ENCODE results near the gene ZNF69. TPM values are rescaled to one million over a fixed set of nuclear protein-coding genes. Genes with fewer than 3 reads are reported as not detected.
"Not testable (repeated sequence)": the region's sequence is repeated elsewhere in the genome, so short reads cannot be mapped to it uniquely, and the experiment has no call there.

ZNF69 gene
- total RNA-seq, 1 experiment from 2014 or later = 6.4 TPM

- TF ChIP-seq CTCF (IDR thresholded peaks at IDR 0.05; ENCODE audit: insufficient read depth in 1 of 2, low read depth in 1 of 2, low read length in 1 of 2, severe bottlenecking in 1 of 2, unreplicated experiment in 1 of 2) = no peak
- CTCF ChIA-PET = no interaction called here
- Histone ChIP-seq H3K27me3 (replicated peaks; ENCODE audit: control insufficient read depth, insufficient read depth, low read length) (no peaks in the 10 kb centered on the region), H3K9me3 (0 out of 2 replicates have a peak, but pooled peaks cover 2% of the 10 kb centered on the region), H3K36me3 (ENCODE audit: control insufficient read depth, insufficient read depth, low read length) (no peaks in the 10 kb centered on the region), H3K4me3 (ENCODE audit: low read depth, low read length) (peak overlapping the region; percentile 57), H3K4me1 (no peaks in the 10 kb centered on the region)
- Mint-ChIP-seq H3K27ac (ENCODE audit: unreplicated experiment) (no peak overlapping the region), H3K9me3 (ENCODE audit: unreplicated experiment) (no peaks in the 10 kb centered on the region), H3K4me3 (ENCODE audit: unreplicated experiment) (peak overlapping the region; percentile 71), H3K27me3 (ENCODE audit: insufficient read depth, unreplicated experiment) (no peaks in the 10 kb centered on the region), H3K4me1 (ENCODE audit: low read depth, unreplicated experiment) (no peaks in the 10 kb centered on the region), H3K36me3 (ENCODE audit: insufficient read depth, unreplicated experiment) (peaks cover 5% of the 10 kb centered on the region)
- no peak for DNase-seq
- POLR2A ChIA-PET = no interaction called here
- intact Hi-C loops (cut with micrococcal nuclease; ENCODE audit: unreplicated experiment) = no loop called here
- BruUV-seq (replicated peaks) = no TSS peak
These were observed 39.4 kb upstream of the ZNF69 start for GRCh38 chr19:11848200-11848593.

- intact Hi-C loops (cut with micrococcal nuclease; ENCODE audit: unreplicated experiment) = no loop called here
- Mint-ChIP-seq H3K27me3 (ENCODE audit: insufficient read depth, unreplicated experiment) (no peaks in the 10 kb centered on the region), H3K4me1 (ENCODE audit: low read depth, unreplicated experiment) (no peaks in the 10 kb centered on the region), H3K27ac (ENCODE audit: unreplicated experiment) (no peak within 1 kb of the TSS), H3K4me3 (ENCODE audit: unreplicated experiment) (peak within 1 kb of the TSS; percentile 71), H3K36me3 (ENCODE audit: insufficient read depth, unreplicated experiment) (peaks cover 5% of the 10 kb centered on the region), H3K9me3 (ENCODE audit: unreplicated experiment) (no peaks in the 10 kb centered on the region)
- Histone ChIP-seq H3K27me3 (replicated peaks; ENCODE audit: control insufficient read depth, insufficient read depth, low read length) (no peaks in the 10 kb centered on the region), H3K9me3 (0 out of 2 replicates have a peak, but pooled peaks cover 2% of the 10 kb centered on the region), H3K36me3 (ENCODE audit: control insufficient read depth, insufficient read depth, low read length) (no peaks in the 10 kb centered on the region), H3K4me3 (ENCODE audit: low read depth, low read length) (peak within 1 kb of the TSS; percentile 57), H3K4me1 (no peaks in the 10 kb centered on the region)
- CTCF ChIA-PET = interaction anchor here (1.0 kb wide), 1 partner anchor 51 kb away, joined by 3 read pairs; no protein-coding TSS in a partner anchor
- no peak for TF ChIP-seq CTCF (IDR thresholded peaks at IDR 0.05; ENCODE audit: insufficient read depth in 1 of 2, low read depth in 1 of 2, low read length in 1 of 2, severe bottlenecking in 1 of 2, unreplicated experiment in 1 of 2)
- BruUV-seq (replicated peaks) = TSS peak; percentile 67
- POLR2A ChIA-PET = no interaction called here
- DNase-seq = peak; percentile 83 to 86
These were observed 38.8 kb upstream of the ZNF69 start, which contains the start of gene ZNF439 for GRCh38 chr19:11848594-11849469. TSS of gene ZNF439 (plus strand) at chr19:11848726. CDS start at chr19:11848868, 142 bp downstream.

GRCh38 chr19:11850289-11850688 lies 37.3 kb upstream of the ZNF69 start:
- POLR2A ChIA-PET = not testable (repeated sequence)

More at GRCh38 chr19:11850289-11850688, 37.3 kb upstream of the ZNF69 start:
- H3K4me1 Mint-ChIP-seq (ENCODE audit: low read depth, unreplicated experiment); BruUV-seq (replicated peaks); H3K27me3 Mint-ChIP-seq (ENCODE audit: insufficient read depth, unreplicated experiment); H3K36me3 ChIP-seq (ENCODE audit: control insufficient read depth, insufficient read depth, low read length); DNase-seq; H3K4me1 ChIP-seq; CTCF ChIA-PET; H3K36me3 Mint-ChIP-seq (ENCODE audit: insufficient read depth, unreplicated experiment); H3K4me3 Mint-ChIP-seq (ENCODE audit: unreplicated experiment); intact Hi-C loops (cut with micrococcal nuclease; ENCODE audit: unreplicated experiment); H3K27ac Mint-ChIP-seq (ENCODE audit: unreplicated experiment); H3K27me3 ChIP-seq (replicated peaks; ENCODE audit: control insufficient read depth, insufficient read depth, low read length); H3K9me3 Mint-ChIP-seq (ENCODE audit: unreplicated experiment); H3K9me3 ChIP-seq; H3K4me3 ChIP-seq (ENCODE audit: low read depth, low read length): not testable (repeated sequence)

All from Caco-2 (cell line).